ENCODE data around the gene CDC42BPB.

Gene CDC42BPB

DNA sequence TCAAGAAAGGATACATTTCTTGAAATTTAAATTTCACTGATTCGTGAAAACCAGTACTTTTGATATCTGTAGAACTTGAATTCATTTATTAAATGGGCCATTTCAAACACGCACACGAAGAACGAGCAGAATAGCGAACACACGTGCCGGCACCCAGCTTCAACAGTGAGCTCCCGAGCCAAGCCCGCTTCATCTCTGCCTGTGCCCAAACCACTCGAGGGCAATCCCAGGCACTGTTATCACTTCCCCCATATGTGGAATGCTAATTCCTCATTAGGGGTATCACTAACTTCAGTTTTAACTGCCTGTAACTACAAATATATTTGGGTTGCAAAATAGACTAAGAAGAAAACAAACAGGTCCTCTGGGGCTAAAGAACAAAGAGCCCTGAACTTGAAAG is 86.9 kb downstream of the CDC42BPB start:
- Histone ChIP-seq H3K36me3 (ENCODE audit: control insufficient read depth, insufficient read depth, low read length) (peaks cover 95% of the 10 kb centered on the region), H3K9me3 (ENCODE audit: control insufficient read depth, insufficient read depth, low read depth, low read length) (no peaks in the 10 kb centered on the region), H3K4me3 (ENCODE audit: low read depth, low read length) (no peak overlapping the region), H3K27me3 (ENCODE audit: control insufficient read depth, insufficient read depth, low read length) (no peaks in the 10 kb centered on the region), H3K4me1 (ENCODE audit: control insufficient read depth, insufficient read depth, low read length) (no peaks in the 10 kb centered on the region), H3K9ac (ENCODE audit: low read length) (no peak overlapping the region), H3K27ac (ENCODE audit: low read depth, low read length) (no peak overlapping the region)

DNA sequence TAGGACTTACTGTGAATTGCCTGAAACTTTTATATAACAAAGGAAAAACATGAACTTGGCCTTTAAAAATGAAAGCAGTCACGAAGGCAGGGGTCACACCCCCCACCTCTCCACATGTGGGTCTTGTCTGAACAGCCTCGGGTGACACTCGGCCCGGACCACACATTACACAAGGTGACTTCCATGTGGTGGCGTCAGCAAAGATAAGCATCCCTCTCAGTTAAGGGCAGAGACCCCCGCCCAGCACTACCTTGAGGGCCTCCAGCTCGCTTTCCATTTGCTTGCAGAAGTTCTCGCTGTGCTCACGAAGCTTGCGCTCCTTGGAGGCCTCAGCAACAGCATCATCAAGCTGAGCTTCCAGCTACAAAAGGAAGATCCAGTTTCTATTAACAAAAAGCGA is 87.4 kb downstream of the CDC42BPB start:
- Histone ChIP-seq H3K27me3 (ENCODE audit: control insufficient read depth, insufficient read depth, low read length) (no peaks in the 10 kb centered on the region), H3K9ac (ENCODE audit: low read length) (no peak overlapping the region), H3K4me1 (ENCODE audit: control insufficient read depth, insufficient read depth, low read length) (no peaks in the 10 kb centered on the region), H3K27ac (ENCODE audit: low read depth, low read length) (no peak overlapping the region), H3K4me3 (ENCODE audit: low read depth, low read length) (no peak overlapping the region), H3K36me3 (ENCODE audit: control insufficient read depth, insufficient read depth, low read length) (peaks cover 97% of the 10 kb centered on the region), H3K9me3 (ENCODE audit: control insufficient read depth, insufficient read depth, low read depth, low read length) (no peaks in the 10 kb centered on the region)

DNA sequence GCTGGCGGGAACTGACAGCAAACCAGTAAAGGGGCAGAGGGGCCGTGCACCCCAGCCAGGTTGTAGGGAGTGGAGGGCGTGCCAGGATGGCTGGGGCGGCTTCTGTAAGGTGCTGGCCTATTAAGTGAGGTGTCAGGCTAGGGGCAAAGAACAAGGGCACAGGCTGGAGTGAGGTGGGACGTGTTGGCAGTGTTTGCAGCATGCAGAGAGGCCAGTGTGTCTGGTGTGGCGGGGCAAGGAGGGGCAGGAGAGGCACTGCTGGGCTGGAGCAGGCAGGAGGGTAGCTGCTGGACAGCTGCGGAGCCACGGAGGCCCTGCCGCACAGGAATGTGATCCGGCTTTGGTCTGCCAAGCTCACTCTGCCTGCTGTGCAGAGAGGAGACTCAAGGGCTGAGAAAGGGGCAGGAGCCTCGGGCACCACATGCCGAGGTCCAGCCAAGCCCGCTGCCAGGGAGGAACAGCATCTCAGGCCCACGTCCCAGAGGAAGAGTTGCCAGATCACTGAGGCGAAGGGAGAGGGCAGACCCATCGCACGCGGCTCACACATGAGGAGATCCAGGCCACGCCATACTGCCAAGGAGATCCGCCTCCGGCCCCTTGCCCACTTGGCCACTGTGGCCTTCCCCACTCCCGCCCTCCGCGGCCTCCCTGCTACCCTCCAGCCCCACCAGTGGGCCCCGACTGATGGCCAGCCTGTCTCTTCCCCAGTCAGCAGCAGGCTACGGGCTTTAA is 88.1 kb downstream of the CDC42BPB start:
- Histone ChIP-seq H3K9ac (ENCODE audit: low read length) (no peak overlapping the region), H3K9me3 (ENCODE audit: control insufficient read depth, insufficient read depth, low read depth, low read length) (no peaks in the 10 kb centered on the region), H3K4me3 (ENCODE audit: low read depth, low read length) (no peak overlapping the region), H3K27ac (ENCODE audit: low read depth, low read length) (no peak overlapping the region), H3K36me3 (ENCODE audit: control insufficient read depth, insufficient read depth, low read length) (peaks cover 96% of the 10 kb centered on the region), H3K4me1 (ENCODE audit: control insufficient read depth, insufficient read depth, low read length) (no peaks in the 10 kb centered on the region), H3K27me3 (ENCODE audit: control insufficient read depth, insufficient read depth, low read length) (no peaks in the 10 kb centered on the region)

DNA sequence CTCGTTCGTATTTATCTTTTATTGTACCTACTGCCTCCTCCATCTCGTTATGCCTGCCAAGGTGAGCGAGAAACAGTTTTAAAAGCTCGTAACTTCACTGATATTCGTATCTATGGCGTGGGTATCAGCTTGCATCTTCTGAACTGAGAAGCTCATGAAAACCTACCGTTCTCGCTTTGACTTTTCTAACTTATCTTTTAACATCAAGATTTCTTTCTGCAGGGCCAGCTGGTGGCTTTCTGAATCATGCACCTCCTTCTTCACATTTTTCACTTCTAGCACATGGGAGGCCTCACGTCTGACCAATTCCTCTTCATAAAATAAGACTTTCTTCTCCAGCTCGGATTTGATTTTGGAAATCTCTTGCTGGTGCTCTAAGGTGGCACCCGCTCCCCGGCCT is 89.0 kb downstream of the CDC42BPB start:
- H3K9ac ChIP-seq (ENCODE audit: low read length): no peak overlapping the region
- peaks cover 96% of the 10 kb centered on the region for H3K36me3 ChIP-seq (ENCODE audit: control insufficient read depth, insufficient read depth, low read length)
- H3K4me1 ChIP-seq (ENCODE audit: control insufficient read depth, insufficient read depth, low read length): no peaks in the 10 kb centered on the region
- H3K4me3 ChIP-seq (ENCODE audit: low read depth, low read length): no peak overlapping the region
- no peaks in the 10 kb centered on the region for H3K9me3 ChIP-seq (ENCODE audit: control insufficient read depth, insufficient read depth, low read depth, low read length)
- H3K27me3 ChIP-seq (ENCODE audit: control insufficient read depth, insufficient read depth, low read length): no peaks in the 10 kb centered on the region
- no peak overlapping the region for H3K27ac ChIP-seq (ENCODE audit: low read depth, low read length)

- no peak overlapping the region for H3K4me3 ChIP-seq (ENCODE audit: low read depth, low read length)
- H3K36me3 ChIP-seq (ENCODE audit: control insufficient read depth, insufficient read depth, low read length): peaks cover 98% of the 10 kb centered on the region
- H3K9me3 ChIP-seq (ENCODE audit: control insufficient read depth, insufficient read depth, low read depth, low read length): no peaks in the 10 kb centered on the region
- no peaks in the 10 kb centered on the region for H3K27me3 ChIP-seq (ENCODE audit: control insufficient read depth, insufficient read depth, low read length)
- H3K9ac ChIP-seq (ENCODE audit: low read length): no peak overlapping the region
- H3K27ac ChIP-seq (ENCODE audit: low read depth, low read length): no peak overlapping the region
- H3K4me1 ChIP-seq (ENCODE audit: control insufficient read depth, insufficient read depth, low read length): no peaks in the 10 kb centered on the region
Observed at GRCh38 chr14:102967506-102967795, 89.9 kb downstream of the CDC42BPB start.

DNA sequence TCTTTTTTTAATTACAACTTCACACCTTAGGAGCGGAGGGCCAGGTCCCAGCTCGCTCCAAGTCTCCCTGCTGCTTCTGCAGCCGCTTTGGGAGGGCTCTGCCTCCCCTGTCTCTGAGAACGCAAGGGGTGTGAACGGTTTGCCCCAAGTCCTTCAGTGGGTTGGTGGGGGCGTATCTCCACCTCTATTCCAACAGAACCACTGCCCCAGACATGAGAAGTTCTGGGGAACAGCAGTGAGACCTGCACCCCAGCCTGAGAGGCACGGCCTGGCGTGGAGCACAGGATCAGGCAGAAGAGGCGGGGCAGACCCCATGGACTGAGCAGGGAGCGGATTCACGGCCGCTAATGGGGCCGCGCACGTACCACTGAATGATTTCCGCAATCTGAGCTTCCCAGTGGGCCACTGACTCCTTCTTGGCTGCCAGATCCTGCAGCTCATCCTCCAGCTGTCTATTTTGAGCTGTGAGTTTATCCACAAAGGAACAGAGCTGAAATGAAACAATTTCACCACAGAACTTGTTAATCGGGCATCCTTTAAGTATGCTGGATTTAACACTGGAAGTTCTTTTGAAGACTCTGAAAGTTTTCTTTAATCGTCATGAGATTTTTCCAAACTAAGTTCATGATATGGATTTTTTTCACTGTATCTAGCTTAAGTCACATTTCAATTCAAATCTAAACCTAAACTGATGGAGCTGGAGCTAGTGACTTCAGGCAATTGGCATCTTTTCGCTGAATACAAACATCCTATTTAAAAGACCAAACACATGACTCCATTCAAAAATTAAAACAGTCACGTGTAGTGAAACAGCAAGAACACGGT is 90.5 kb downstream of the CDC42BPB start:
- no peaks in the 10 kb centered on the region for H3K27me3 ChIP-seq (ENCODE audit: control insufficient read depth, insufficient read depth, low read length)
- no peaks in the 10 kb centered on the region for H3K4me1 ChIP-seq (ENCODE audit: control insufficient read depth, insufficient read depth, low read length)
- H3K9ac ChIP-seq (ENCODE audit: low read length): no peak overlapping the region
- H3K9me3 ChIP-seq (ENCODE audit: control insufficient read depth, insufficient read depth, low read depth, low read length): no peaks in the 10 kb centered on the region
- H3K27ac ChIP-seq (ENCODE audit: low read depth, low read length): no peak overlapping the region
- H3K36me3 ChIP-seq (ENCODE audit: control insufficient read depth, insufficient read depth, low read length): peaks cover 99% of the 10 kb centered on the region
- H3K4me3 ChIP-seq (ENCODE audit: low read depth, low read length): no peak overlapping the region

GRCh38 chr14:102965971-102966655 is 91.2 kb downstream of the CDC42BPB start:
- Histone ChIP-seq H3K27me3 (ENCODE audit: control insufficient read depth, insufficient read depth, low read length) (no peaks in the 10 kb centered on the region), H3K27ac (ENCODE audit: low read depth, low read length) (no peak overlapping the region), H3K36me3 (ENCODE audit: control insufficient read depth, insufficient read depth, low read length) (peaks cover 98% of the 10 kb centered on the region), H3K4me3 (ENCODE audit: low read depth, low read length) (no peak overlapping the region), H3K9ac (ENCODE audit: low read length) (no peak overlapping the region), H3K4me1 (ENCODE audit: control insufficient read depth, insufficient read depth, low read length) (no peaks in the 10 kb centered on the region), H3K9me3 (ENCODE audit: control insufficient read depth, insufficient read depth, low read depth, low read length) (no peaks in the 10 kb centered on the region)

GRCh38 chr14:102965282-102965681 is 92.1 kb downstream of the CDC42BPB start:
- Histone ChIP-seq H3K27me3 (ENCODE audit: control insufficient read depth, insufficient read depth, low read length) (no peaks in the 10 kb centered on the region), H3K9me3 (ENCODE audit: control insufficient read depth, insufficient read depth, low read depth, low read length) (no peaks in the 10 kb centered on the region), H3K4me3 (ENCODE audit: low read depth, low read length) (no peak overlapping the region), H3K4me1 (ENCODE audit: control insufficient read depth, insufficient read depth, low read length) (no peaks in the 10 kb centered on the region), H3K9ac (ENCODE audit: low read length) (no peak overlapping the region), H3K27ac (ENCODE audit: low read depth, low read length) (no peak overlapping the region), H3K36me3 (ENCODE audit: control insufficient read depth, insufficient read depth, low read length) (peaks cover 98% of the 10 kb centered on the region)

DNA sequence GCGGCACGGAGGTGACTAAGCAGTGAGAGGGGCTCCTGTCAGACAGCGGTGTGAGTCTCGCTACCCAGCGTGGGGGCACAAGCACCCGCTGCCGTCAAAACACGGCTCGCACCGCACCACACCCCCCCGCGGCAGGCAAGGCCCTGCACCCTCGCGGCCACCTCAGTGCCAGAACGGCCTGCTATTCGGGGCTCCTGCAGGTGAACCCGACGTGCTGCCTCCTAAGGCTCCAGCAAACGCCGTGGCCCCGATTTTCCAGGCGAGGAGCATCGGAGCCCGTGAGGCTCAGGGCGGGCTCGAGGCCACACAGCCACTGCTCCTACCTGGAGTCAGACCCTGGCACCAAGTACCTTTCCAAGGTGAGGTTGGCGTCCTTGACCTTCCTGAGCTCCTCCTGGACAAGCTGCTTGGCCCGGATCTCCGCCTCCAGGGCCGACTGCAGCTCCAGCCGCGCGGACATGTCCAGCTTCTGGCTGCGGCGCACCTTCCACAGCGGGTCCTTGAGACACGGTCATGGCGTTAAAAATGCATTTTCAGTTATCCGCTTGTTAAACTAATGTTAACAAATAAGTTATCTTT is 93.1 kb downstream of the CDC42BPB start:
- Histone ChIP-seq H3K27ac (ENCODE audit: low read depth, low read length) (no peak overlapping the region), H3K27me3 (ENCODE audit: control insufficient read depth, insufficient read depth, low read length) (no peaks in the 10 kb centered on the region), H3K36me3 (ENCODE audit: control insufficient read depth, insufficient read depth, low read length) (peaks cover 95% of the 10 kb centered on the region), H3K4me3 (ENCODE audit: low read depth, low read length) (no peak overlapping the region), H3K4me1 (ENCODE audit: control insufficient read depth, insufficient read depth, low read length) (no peaks in the 10 kb centered on the region), H3K9me3 (ENCODE audit: control insufficient read depth, insufficient read depth, low read depth, low read length) (no peaks in the 10 kb centered on the region), H3K9ac (ENCODE audit: low read length) (no peak overlapping the region)

- H3K4me1 ChIP-seq (ENCODE audit: control insufficient read depth, insufficient read depth, low read length): no peaks in the 10 kb centered on the region
- H3K36me3 ChIP-seq (ENCODE audit: control insufficient read depth, insufficient read depth, low read length): peaks cover 91% of the 10 kb centered on the region
- no peaks in the 10 kb centered on the region for H3K27me3 ChIP-seq (ENCODE audit: control insufficient read depth, insufficient read depth, low read length)
- no peak overlapping the region for H3K27ac ChIP-seq (ENCODE audit: low read depth, low read length)
- no peaks in the 10 kb centered on the region for H3K9me3 ChIP-seq (ENCODE audit: control insufficient read depth, insufficient read depth, low read depth, low read length)
- no peak overlapping the region for H3K4me3 ChIP-seq (ENCODE audit: low read depth, low read length)
- no peak overlapping the region for H3K9ac ChIP-seq (ENCODE audit: low read length)
Observed at GRCh38 chr14:102962111-102962627, 95.2 kb downstream of the CDC42BPB start.

- Histone ChIP-seq H3K27me3 (ENCODE audit: control insufficient read depth, insufficient read depth, low read length) (no peaks in the 10 kb centered on the region), H3K4me1 (ENCODE audit: control insufficient read depth, insufficient read depth, low read length) (no peaks in the 10 kb centered on the region), H3K27ac (ENCODE audit: low read depth, low read length) (no peak overlapping the region), H3K4me3 (ENCODE audit: low read depth, low read length) (no peak overlapping the region), H3K9me3 (ENCODE audit: control insufficient read depth, insufficient read depth, low read depth, low read length) (no peaks in the 10 kb centered on the region), H3K36me3 (ENCODE audit: control insufficient read depth, insufficient read depth, low read length) (peaks cover 88% of the 10 kb centered on the region), H3K9ac (ENCODE audit: low read length) (no peak overlapping the region)
Observed at GRCh38 chr14:102958461-102958860, 98.9 kb downstream of the CDC42BPB start.

All from HUES6 (cell line).